HG03039 (cell line): ENCODE results near the gene THSD4.
"Not testable (repeated sequence)": the region's sequence is repeated elsewhere in the genome, so short reads cannot be mapped to it uniquely, and the experiment has no call there.

Experiments used
- ATAC-seq: cut with Tn5 transposase; IDR thresholded peaks from one replicate; pipeline ENCODE4 v1.9.1; 2021; ENCODE audit warnings: mild to moderate bottlenecking, moderate library complexity; ENCODE audit not compliant: unreplicated experiment

Gene THSD4

GRCh38 chr15:71342658-71343057, 227.4 kb downstream of the THSD4 start:
- ATAC-seq: no peak

GRCh38 chr15:71344316-71344715, 229.0 kb downstream of the THSD4 start:
- ATAC-seq: no peak

GRCh38 chr15:71345186-71345585, 229.9 kb downstream of the THSD4 start:
- ATAC-seq: no peak

- no peak for ATAC-seq
Observed at GRCh38 chr15:71346464-71346863, 231.2 kb downstream of the THSD4 start.

- no peak for ATAC-seq
Observed at GRCh38 chr15:71348597-71348996, 233.3 kb downstream of the THSD4 start.

- no peak for ATAC-seq
Observed at GRCh38 chr15:71349336-71349735, 234.1 kb downstream of the THSD4 start.

- ATAC-seq: no peak
Observed at GRCh38 chr15:71349736-71350526, 234.7 kb downstream of the THSD4 start.

GRCh38 chr15:71350622-71351378, 235.5 kb downstream of the THSD4 start:
- ATAC-seq: no peak

GRCh38 chr15:71352125-71352524, 236.9 kb downstream of the THSD4 start:
- no peak for ATAC-seq

- no peak for ATAC-seq
Observed at GRCh38 chr15:71352765-71353164, 237.5 kb downstream of the THSD4 start.

GRCh38 chr15:71353171-71353570, 237.9 kb downstream of the THSD4 start:
- no peak for ATAC-seq

- ATAC-seq: no peak
Observed at GRCh38 chr15:71355268-71355667, 240.0 kb downstream of the THSD4 start.

GRCh38 chr15:71357321-71357732, 242.1 kb downstream of the THSD4 start:
- no peak for ATAC-seq

GRCh38 chr15:71357967-71358366, 242.7 kb downstream of the THSD4 start:
- ATAC-seq: no peak

- no peak for ATAC-seq
Observed at GRCh38 chr15:71359246-71359645, 244.0 kb downstream of the THSD4 start.

GRCh38 chr15:71362556-71362955, 247.3 kb downstream of the THSD4 start:
- no peak for ATAC-seq

GRCh38 chr15:71362987-71363968, 248.0 kb downstream of the THSD4 start:
- no peak for ATAC-seq

GRCh38 chr15:71364117-71364584, 248.9 kb downstream of the THSD4 start:
- no peak for ATAC-seq

- ATAC-seq: no peak
Observed at GRCh38 chr15:71366522-71366921, 251.3 kb downstream of the THSD4 start.

- ATAC-seq: no peak
Observed at GRCh38 chr15:71366926-71367325, 251.7 kb downstream of the THSD4 start.

- not testable (repeated sequence) for ATAC-seq
Observed at GRCh38 chr15:71367737-71368136, 252.5 kb downstream of the THSD4 start.
